Activated B cell treated with CpG ODN at 0.5 μM for 24 hours (primary cell): Measurements from ENCODE around the gene GP1BB. TPM values are rescaled to one million over a fixed set of nuclear protein-coding genes. Genes with fewer than 3 reads are reported as not detected.

Experiments
- ATAC-seq: fragments of 200-7000 bp; cut with Tn5 transposase; one replicate; pipeline ENCODE4 v1.10.0; 2021; ENCODE audit warnings: low read depth, mild to moderate bottlenecking, moderate library complexity
- CTCF ChIA-PET: fragments of 350-600 bp; sonication (Branson Sonifier 250); formaldehyde crosslinking; loops from one replicate; lab custom pipeline; 2021; ENCODE audit warnings: antibody characterized with exemption; lab: Charles Lee
- POLR2A ChIA-PET: fragments of 350-600 bp; sonication (Branson Sonifier 250); formaldehyde crosslinking; loops from one replicate; lab custom pipeline; 2021; ENCODE audit warnings: antibody characterized with exemption; lab: Charles Lee
- DNase-seq: peaks from one replicate; pipeline ENCODE4 v3.0.0; 2022
- H3K27ac Mint-ChIP-seq: one replicate; pipeline ENCODE4 v1.8.0; 2020; ENCODE audit warnings: mixed read lengths
- H3K27me3 Mint-ChIP-seq: one replicate; pipeline ENCODE4 v1.8.0; 2021; ENCODE audit warnings: mixed read lengths
- H3K36me3 Mint-ChIP-seq: one replicate; pipeline ENCODE4 v1.8.0; 2021; ENCODE audit warnings: low read depth, mixed read lengths
- H3K4me1 Mint-ChIP-seq: one replicate; pipeline ENCODE4 v1.8.0; 2021; ENCODE audit warnings: mixed read lengths
- H3K4me3 Mint-ChIP-seq: one replicate; pipeline ENCODE4 v1.8.0; 2020; ENCODE audit warnings: mild to moderate bottlenecking, mixed read lengths
- H3K9me3 Mint-ChIP-seq: one replicate; pipeline ENCODE4 v1.8.0; 2020; ENCODE audit warnings: mixed read lengths
- CTCF ChIP-seq: fragments of 200-600 bp; IDR thresholded peaks from one replicate; pipeline ENCODE4 v1.8.0; 2022; ENCODE audit warnings: antibody characterized with exemption, mild to moderate bottlenecking
- intact Hi-C: fragments of 100-400 bp; cut with micrococcal nuclease; formaldehyde crosslinking; loops from one replicate; pipeline ENCODE4 v1.15.1; 2024
- total RNA-seq: library from RNA; stranded (reverse); gene quantifications from 2 replicates; pipeline ENCODE4 v1.2.3, GENCODE V29; 2022

Gene GP1BB
- total RNA-seq, 1 donor from 2014 or later = not detected

GRCh38 chr22:19691007-19691720 lies 32.2 kb upstream of the GP1BB start:
- POLR2A ChIA-PET = no interaction called here
- CTCF ChIA-PET = no interaction called here
- intact Hi-C loops = no loop called here
- H3K27me3 Mint-ChIP-seq = peaks cover 6% of the 10 kb centered on the region
- H3K36me3 Mint-ChIP-seq = no peaks in the 10 kb centered on the region
- H3K9me3 Mint-ChIP-seq = no peaks in the 10 kb centered on the region
- no peak for TF ChIP-seq CTCF
- H3K4me1 Mint-ChIP-seq = no peaks in the 10 kb centered on the region
- H3K27ac Mint-ChIP-seq = no peak overlapping the region
- H3K4me3 Mint-ChIP-seq = no peak overlapping the region
- ATAC-seq = no peak
- no peak for DNase-seq

GRCh38 chr22:19691721-19692341 lies 31.5 kb upstream of the GP1BB start:
- Mint-ChIP-seq H3K27me3 (peaks cover 11% of the 10 kb centered on the region), H3K9me3 (no peaks in the 10 kb centered on the region), H3K4me1 (no peaks in the 10 kb centered on the region), H3K4me3 (no peak overlapping the region), H3K27ac (no peak overlapping the region), H3K36me3 (no peaks in the 10 kb centered on the region)
- intact Hi-C loops = no loop called here
- ATAC-seq (no peak), DNase-seq (no peak)
- CTCF ChIA-PET = no interaction called here
- POLR2A ChIA-PET = no interaction called here
- no peak for TF ChIP-seq CTCF

GRCh38 chr22:19693581-19693980 lies 29.8 kb upstream of the GP1BB start:
- Mint-ChIP-seq H3K4me3 (no peak overlapping the region), H3K9me3 (no peaks in the 10 kb centered on the region), H3K36me3 (no peaks in the 10 kb centered on the region), H3K4me1 (no peaks in the 10 kb centered on the region), H3K27me3 (peaks cover 15% of the 10 kb centered on the region), H3K27ac (no peak overlapping the region)
- no peak for DNase-seq
- ChIA-PET CTCF (no interaction called here), POLR2A (no interaction called here)
- TF ChIP-seq CTCF = no peak
- ATAC-seq = no peak
- intact Hi-C loops = no loop called here

- CTCF ChIA-PET = no interaction called here
- no peaks in the 10 kb centered on the region for H3K4me1 Mint-ChIP-seq
- no peak overlapping the region for H3K27ac Mint-ChIP-seq
- intact Hi-C loops = no loop called here
- peaks cover 15% of the 10 kb centered on the region for H3K27me3 Mint-ChIP-seq
- TF ChIP-seq CTCF = no peak
- H3K4me3 Mint-ChIP-seq = no peak overlapping the region
- H3K36me3 Mint-ChIP-seq = no peaks in the 10 kb centered on the region
- POLR2A ChIA-PET = no interaction called here
- H3K9me3 Mint-ChIP-seq = no peaks in the 10 kb centered on the region
- ATAC-seq (no peak), DNase-seq (no peak)
Observed at GRCh38 chr22:19693981-19694670, 29.2 kb upstream of the GP1BB start.

- Mint-ChIP-seq H3K27me3 (peaks cover 15% of the 10 kb centered on the region), H3K9me3 (no peaks in the 10 kb centered on the region), H3K27ac (no peak overlapping the region), H3K4me1 (no peaks in the 10 kb centered on the region), H3K4me3 (no peak overlapping the region), H3K36me3 (no peaks in the 10 kb centered on the region)
- ATAC-seq (no peak), DNase-seq (no peak)
- intact Hi-C loops = no loop called here
- CTCF ChIA-PET = no interaction called here
- TF ChIP-seq CTCF = no peak
- POLR2A ChIA-PET = no interaction called here
Observed at GRCh38 chr22:19694696-19695095, 28.6 kb upstream of the GP1BB start.
